DOHH2 (cell line): ENCODE results near the gene KAZALD1.

Source experiments
- CTCF ChIP-seq: fragments of 200-600 bp; sonication (generic); IDR thresholded peaks from one replicate; pipeline ENCODE4 v1.5.1; 2014; ENCODE audit warnings: antibody characterized with exemption, mild to moderate bottlenecking, low read depth, low read length; ENCODE audit not compliant: poor library complexity, severe bottlenecking
- EZH2phosphoT487 ChIP-seq: fragments of 200-600 bp; sonication (generic); IDR thresholded peaks from 2 replicates; pipeline ENCODE4 v1.6.1; 2017; ENCODE audit warnings: borderline replicate concordance, mild to moderate bottlenecking, antibody characterized with exemption, low read length, moderate library complexity, mixed read lengths

GRCh38 chr10:101052285-101052684, 9.5 kb upstream of the KAZALD1 start:
- TF ChIP-seq CTCF, result no peak
- no peak for TF ChIP-seq EZH2phosphoT487
